ENCODE measurements around the gene BABAM2. TPM values are rescaled to one million over a fixed set of nuclear protein-coding genes. Genes with fewer than 3 reads are reported as not detected.

Gene BABAM2
- total and polyA plus RNA-seq, 4 donors, result 9.9 to 17.0 (median 13.9) TPM

DNA sequence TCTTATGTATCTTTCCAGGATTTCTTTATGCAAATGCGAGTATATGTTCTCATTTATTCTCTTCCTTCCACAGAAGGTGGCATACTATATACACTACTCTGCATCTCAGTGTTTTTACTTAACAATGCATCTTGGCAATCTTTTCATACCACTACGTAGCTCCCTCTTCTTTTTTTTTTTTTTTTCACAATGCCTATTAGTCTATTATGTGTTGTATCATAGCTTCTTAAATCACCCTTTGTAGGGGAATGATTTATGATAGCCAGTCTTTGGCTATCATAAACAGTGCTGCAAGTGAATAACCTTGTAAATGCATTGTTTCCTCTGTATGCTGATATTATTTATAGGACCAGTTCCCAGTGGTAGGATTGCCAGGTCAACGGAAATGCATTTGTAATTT lies 204.2 kb downstream of the BABAM2 start:
- Histone ChIP-seq H3K27ac (ENCODE audit: low read depth in 1 of 2, low read length in 2 of 2) (no peak overlapping the region), H3K36me3 (ENCODE audit: control insufficient read depth in 4 of 4, insufficient read depth in 3 of 4, low read depth in 1 of 4, low read length in 3 of 4) (no peaks in the 10 kb centered on the region), H3K9ac (ENCODE audit: low read depth in 1 of 2, low read length in 2 of 2) (no peak overlapping the region), H3K4me1 (ENCODE audit: control insufficient read depth in 4 of 4, insufficient read depth in 4 of 4, low read length in 3 of 4) (no peaks in the 10 kb centered on the region), H3K27me3 (ENCODE audit: control insufficient read depth in 4 of 4, insufficient read depth in 4 of 4, low read length in 3 of 4) (no peaks in the 10 kb centered on the region), H3K9me3 (ENCODE audit: control insufficient read depth in 4 of 4, low read length in 3 of 4) (no peaks in the 10 kb centered on the region), H3K4me3 (ENCODE audit: low read depth in 1 of 3, low read length in 3 of 3) (no peak overlapping the region)
- 87% methylated on average over 3 of the region's 3 CpGs for WGBS
- no peak for TF ChIP-seq SP1 (IDR thresholded peaks at IDR 0.05)
- no peak for DNase-seq (ENCODE audit: low spot score)

DNA sequence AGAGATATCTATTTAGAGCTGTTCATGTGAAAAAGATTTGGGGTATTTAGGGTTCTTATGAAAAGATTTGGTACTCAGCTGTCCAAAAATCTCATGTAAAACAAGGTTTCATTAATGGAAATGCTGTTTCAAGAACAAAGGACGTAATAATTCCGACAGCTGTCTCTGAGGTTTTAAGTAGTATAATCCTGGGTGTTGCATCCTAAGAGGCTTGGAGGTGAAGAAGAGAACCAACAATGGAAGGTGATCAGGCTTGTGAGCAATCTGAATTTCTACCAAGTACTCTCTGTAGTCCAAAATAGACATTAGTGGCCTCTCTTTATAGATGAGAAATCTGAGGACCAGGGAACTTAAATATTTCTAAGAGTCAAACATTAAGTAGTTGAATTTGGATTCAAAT lies 205.1 kb downstream of the BABAM2 start:
- no peak for DNase-seq (ENCODE audit: low spot score)
- H3K27me3 ChIP-seq (ENCODE audit: control insufficient read depth in 4 of 4, insufficient read depth in 4 of 4, low read length in 3 of 4), result no peaks in the 10 kb centered on the region
- H3K27ac ChIP-seq (ENCODE audit: low read depth in 1 of 2, low read length in 2 of 2), result no peak overlapping the region
- 96% methylated on average over 2 of the region's 2 CpGs for whole genome bisulfite sequencing
- H3K9ac ChIP-seq (ENCODE audit: low read depth in 1 of 2, low read length in 2 of 2), result no peak overlapping the region
- H3K36me3 ChIP-seq (ENCODE audit: control insufficient read depth in 4 of 4, insufficient read depth in 3 of 4, low read depth in 1 of 4, low read length in 3 of 4), result no peaks in the 10 kb centered on the region
- TF ChIP-seq JUND (IDR thresholded peaks at IDR 0.05) (no peak), YY1 (IDR thresholded peaks at IDR 0.05) (no peak), GABPA (IDR thresholded peaks at IDR 0.05 in 1 of 2, conservative IDR thresholded peaks at IDR 0.05 in 1 of 2) (no peak), HNF4A (conservative IDR thresholded peaks at IDR 0.05) (no peak), RAD21 (IDR thresholded peaks at IDR 0.05) (no peak), RXRA (IDR thresholded peaks at IDR 0.05) (no peak)
- TF ChIP-seq, protein P1, sequence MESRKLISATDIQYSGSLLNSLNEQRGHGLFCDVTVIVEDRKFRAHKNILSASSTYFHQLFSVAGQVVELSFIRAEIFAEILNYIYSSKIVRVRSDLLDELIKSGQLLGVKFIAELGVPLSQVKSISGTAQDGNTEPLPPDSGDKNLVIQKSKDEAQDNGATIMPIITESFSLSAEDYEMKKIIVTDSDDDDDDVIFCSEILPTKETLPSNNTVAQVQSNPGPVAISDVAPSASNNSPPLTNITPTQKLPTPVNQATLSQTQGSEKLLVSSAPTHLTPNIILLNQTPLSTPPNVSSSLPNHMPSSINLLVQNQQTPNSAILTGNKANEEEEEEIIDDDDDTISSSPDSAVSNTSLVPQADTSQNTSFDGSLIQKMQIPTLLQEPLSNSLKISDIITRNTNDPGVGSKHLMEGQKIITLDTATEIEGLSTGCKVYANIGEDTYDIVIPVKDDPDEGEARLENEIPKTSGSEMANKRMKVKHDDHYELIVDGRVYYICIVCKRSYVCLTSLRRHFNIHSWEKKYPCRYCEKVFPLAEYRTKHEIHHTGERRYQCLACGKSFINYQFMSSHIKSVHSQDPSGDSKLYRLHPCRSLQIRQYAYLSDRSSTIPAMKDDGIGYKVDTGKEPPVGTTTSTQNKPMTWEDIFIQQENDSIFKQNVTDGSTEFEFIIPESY (IDR thresholded peaks at IDR 0.05), result no peak
- TF ChIP-seq, protein P2, sequence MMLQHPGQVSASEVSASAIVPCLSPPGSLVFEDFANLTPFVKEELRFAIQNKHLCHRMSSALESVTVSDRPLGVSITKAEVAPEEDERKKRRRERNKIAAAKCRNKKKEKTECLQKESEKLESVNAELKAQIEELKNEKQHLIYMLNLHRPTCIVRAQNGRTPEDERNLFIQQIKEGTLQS (IDR thresholded peaks at IDR 0.05), result no peak
- TF ChIP-seq, protein P3, sequence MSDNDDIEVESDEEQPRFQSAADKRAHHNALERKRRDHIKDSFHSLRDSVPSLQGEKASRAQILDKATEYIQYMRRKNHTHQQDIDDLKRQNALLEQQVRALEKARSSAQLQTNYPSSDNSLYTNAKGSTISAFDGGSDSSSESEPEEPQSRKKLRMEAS (IDR thresholded peaks at IDR 0.05), result no peak
- H3K4me1 ChIP-seq (ENCODE audit: control insufficient read depth in 4 of 4, insufficient read depth in 4 of 4, low read length in 3 of 4), result no peaks in the 10 kb centered on the region
- no peak overlapping the region for H3K4me3 ChIP-seq (ENCODE audit: low read depth in 1 of 3, low read length in 3 of 3)
- H3K9me3 ChIP-seq (ENCODE audit: control insufficient read depth in 4 of 4, low read length in 3 of 4), result no peaks in the 10 kb centered on the region

DNA sequence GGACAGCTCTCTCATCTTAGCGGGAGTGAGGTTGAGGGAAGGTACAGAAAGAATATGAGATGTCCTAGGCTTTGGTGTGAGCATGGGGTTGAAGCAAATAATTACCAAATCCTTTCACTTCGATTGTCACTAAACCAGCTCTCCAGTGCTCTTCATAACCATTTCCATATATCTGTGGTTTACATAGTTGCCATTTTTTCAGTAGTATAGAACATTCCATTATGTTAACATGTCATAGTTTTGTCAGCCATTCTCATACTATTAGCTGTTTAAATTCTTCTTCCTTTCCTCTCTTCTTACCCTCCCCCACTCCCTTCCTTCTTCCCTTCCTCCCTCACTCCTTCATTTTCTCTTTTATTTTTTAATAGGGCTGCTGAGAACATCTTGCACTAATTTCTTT lies 205.9 kb downstream of the BABAM2 start:
- Histone ChIP-seq H3K27me3 (ENCODE audit: control insufficient read depth in 4 of 4, insufficient read depth in 4 of 4, low read length in 3 of 4) (no peaks in the 10 kb centered on the region), H3K9me3 (ENCODE audit: control insufficient read depth in 4 of 4, low read length in 3 of 4) (no peaks in the 10 kb centered on the region), H3K27ac (ENCODE audit: low read depth in 1 of 2, low read length in 2 of 2) (no peak overlapping the region), H3K4me3 (ENCODE audit: low read depth in 1 of 3, low read length in 3 of 3) (no peak overlapping the region), H3K4me1 (ENCODE audit: control insufficient read depth in 4 of 4, insufficient read depth in 4 of 4, low read length in 3 of 4) (no peaks in the 10 kb centered on the region), H3K36me3 (ENCODE audit: control insufficient read depth in 4 of 4, insufficient read depth in 3 of 4, low read depth in 1 of 4, low read length in 3 of 4) (no peaks in the 10 kb centered on the region), H3K9ac (ENCODE audit: low read depth in 1 of 2, low read length in 2 of 2) (no peak overlapping the region)
- TF ChIP-seq RXRA (IDR thresholded peaks at IDR 0.05) (no peak), JUND (IDR thresholded peaks at IDR 0.05) (no peak), HNF4A (conservative IDR thresholded peaks at IDR 0.05) (no peak), GABPA (IDR thresholded peaks at IDR 0.05 in 1 of 2, conservative IDR thresholded peaks at IDR 0.05 in 1 of 2) (no peak), FOXA2 (IDR thresholded peaks at IDR 0.05) (no peak), SP1 (IDR thresholded peaks at IDR 0.05) (no peak), HNF4G (IDR thresholded peaks at IDR 0.05) (no peak), NR2F2 (IDR thresholded peaks at IDR 0.05) (no peak), FOXA1 (IDR thresholded peaks at IDR 0.05) (no peak), YY1 (IDR thresholded peaks at IDR 0.05) (no peak), TAF1 (conservative IDR thresholded peaks at IDR 0.05) (no peak)
- TF ChIP-seq, protein P2 (IDR thresholded peaks at IDR 0.05), result no peak
- TF ChIP-seq, protein P4, sequence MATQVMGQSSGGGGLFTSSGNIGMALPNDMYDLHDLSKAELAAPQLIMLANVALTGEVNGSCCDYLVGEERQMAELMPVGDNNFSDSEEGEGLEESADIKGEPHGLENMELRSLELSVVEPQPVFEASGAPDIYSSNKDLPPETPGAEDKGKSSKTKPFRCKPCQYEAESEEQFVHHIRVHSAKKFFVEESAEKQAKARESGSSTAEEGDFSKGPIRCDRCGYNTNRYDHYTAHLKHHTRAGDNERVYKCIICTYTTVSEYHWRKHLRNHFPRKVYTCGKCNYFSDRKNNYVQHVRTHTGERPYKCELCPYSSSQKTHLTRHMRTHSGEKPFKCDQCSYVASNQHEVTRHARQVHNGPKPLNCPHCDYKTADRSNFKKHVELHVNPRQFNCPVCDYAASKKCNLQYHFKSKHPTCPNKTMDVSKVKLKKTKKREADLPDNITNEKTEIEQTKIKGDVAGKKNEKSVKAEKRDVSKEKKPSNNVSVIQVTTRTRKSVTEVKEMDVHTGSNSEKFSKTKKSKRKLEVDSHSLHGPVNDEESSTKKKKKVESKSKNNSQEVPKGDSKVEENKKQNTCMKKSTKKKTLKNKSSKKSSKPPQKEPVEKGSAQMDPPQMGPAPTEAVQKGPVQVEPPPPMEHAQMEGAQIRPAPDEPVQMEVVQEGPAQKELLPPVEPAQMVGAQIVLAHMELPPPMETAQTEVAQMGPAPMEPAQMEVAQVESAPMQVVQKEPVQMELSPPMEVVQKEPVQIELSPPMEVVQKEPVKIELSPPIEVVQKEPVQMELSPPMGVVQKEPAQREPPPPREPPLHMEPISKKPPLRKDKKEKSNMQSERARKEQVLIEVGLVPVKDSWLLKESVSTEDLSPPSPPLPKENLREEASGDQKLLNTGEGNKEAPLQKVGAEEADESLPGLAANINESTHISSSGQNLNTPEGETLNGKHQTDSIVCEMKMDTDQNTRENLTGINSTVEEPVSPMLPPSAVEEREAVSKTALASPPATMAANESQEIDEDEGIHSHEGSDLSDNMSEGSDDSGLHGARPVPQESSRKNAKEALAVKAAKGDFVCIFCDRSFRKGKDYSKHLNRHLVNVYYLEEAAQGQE (IDR thresholded peaks at IDR 0.05), result no peak
- TF ChIP-seq, protein P1 (IDR thresholded peaks at IDR 0.05), result no peak
- TF ChIP-seq, protein P5, sequence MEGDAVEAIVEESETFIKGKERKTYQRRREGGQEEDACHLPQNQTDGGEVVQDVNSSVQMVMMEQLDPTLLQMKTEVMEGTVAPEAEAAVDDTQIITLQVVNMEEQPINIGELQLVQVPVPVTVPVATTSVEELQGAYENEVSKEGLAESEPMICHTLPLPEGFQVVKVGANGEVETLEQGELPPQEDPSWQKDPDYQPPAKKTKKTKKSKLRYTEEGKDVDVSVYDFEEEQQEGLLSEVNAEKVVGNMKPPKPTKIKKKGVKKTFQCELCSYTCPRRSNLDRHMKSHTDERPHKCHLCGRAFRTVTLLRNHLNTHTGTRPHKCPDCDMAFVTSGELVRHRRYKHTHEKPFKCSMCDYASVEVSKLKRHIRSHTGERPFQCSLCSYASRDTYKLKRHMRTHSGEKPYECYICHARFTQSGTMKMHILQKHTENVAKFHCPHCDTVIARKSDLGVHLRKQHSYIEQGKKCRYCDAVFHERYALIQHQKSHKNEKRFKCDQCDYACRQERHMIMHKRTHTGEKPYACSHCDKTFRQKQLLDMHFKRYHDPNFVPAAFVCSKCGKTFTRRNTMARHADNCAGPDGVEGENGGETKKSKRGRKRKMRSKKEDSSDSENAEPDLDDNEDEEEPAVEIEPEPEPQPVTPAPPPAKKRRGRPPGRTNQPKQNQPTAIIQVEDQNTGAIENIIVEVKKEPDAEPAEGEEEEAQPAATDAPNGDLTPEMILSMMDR (IDR thresholded peaks at IDR 0.05; ENCODE audit: low read depth, low read length, missing input control), result no peak
- TF ChIP-seq, protein P3 (IDR thresholded peaks at IDR 0.05), result no peak
- DNase-seq (ENCODE audit: low spot score), result no peak
- 96% methylated on average over 2 of the region's 2 CpGs for WGBS

Measured in liver (tissue), 9 donors.